ENCODE results near the gene MYO1D. TPM values are rescaled to one million over a fixed set of nuclear protein-coding genes. Genes with fewer than 3 reads are reported as not detected.

The MYO1D gene
- total and polyA plus RNA-seq, 2 donors (not counting 3 experiments of a cell fraction or from before 2014, with no cell fraction given), result 37.8 to 85.5 TPM

GRCh38 chr17:32504166-32504990 lies 372.5 kb downstream of the MYO1D start:
- TF ChIP-seq MAX (IDR thresholded peaks at IDR 0.05; ENCODE audit: insufficient read depth, insufficient read length), result no peak
- no peak for TF ChIP-seq MYC (IDR thresholded peaks at IDR 0.05; ENCODE audit: low read depth, low read length)
- TF ChIP-seq POLR2AphosphoS5 (IDR thresholded peaks at IDR 0.05; ENCODE audit: insufficient read depth, low read depth, low read length), result no peak
- TF ChIP-seq CTCF (IDR thresholded peaks at IDR 0.05; ENCODE audit: extremely low read depth in 1 of 2, insufficient read depth in 1 of 2, low read depth in 1 of 2, low read length in 2 of 2), result no peak
- TF ChIP-seq GATA2 (IDR thresholded peaks at IDR 0.05; ENCODE audit: insufficient read depth, insufficient read length, low read depth, low read length), result no peak
- no peak for TF ChIP-seq JUN (IDR thresholded peaks at IDR 0.05; ENCODE audit: borderline replicate concordance, insufficient read depth, insufficient read length, low read depth)
- no peak for TF ChIP-seq EZH2 (IDR thresholded peaks at IDR 0.05; ENCODE audit: borderline replicate concordance, low read depth, low read length, severe bottlenecking)
- TF ChIP-seq FOS (IDR thresholded peaks at IDR 0.05; ENCODE audit: borderline replicate concordance, insufficient read depth, low read length), result no peak
- TF ChIP-seq POLR2A (IDR thresholded peaks at IDR 0.05; ENCODE audit: low read depth, low read length), result no peak
- Histone ChIP-seq H3K4me2 (ENCODE audit: insufficient read depth, low read length) (no peak overlapping the region), H3K79me2 (ENCODE audit: control insufficient read depth, insufficient read depth, low read length) (no peaks in the 10 kb centered on the region), H3K36me3 (ENCODE audit: control insufficient read depth in 2 of 2, extremely low read depth in 1 of 2, insufficient read depth in 2 of 2, low read length in 2 of 2) (no peaks in the 10 kb centered on the region), H3K9me3 (replicated peaks; ENCODE audit: control insufficient read depth, insufficient read depth, low read length) (no peaks in the 10 kb centered on the region), H3K27ac (ENCODE audit: insufficient read depth, low read depth, low read length) (no peak overlapping the region), H3K9ac (replicated peaks; ENCODE audit: extremely low read depth, insufficient read depth, low read length) (no peak overlapping the region), H2AFZ (ENCODE audit: low read depth, low read length) (no peak overlapping the region), H4K20me1 (replicated peaks; ENCODE audit: control insufficient read depth, extremely low read depth, insufficient read depth, low read length) (no peaks in the 10 kb centered on the region), H3K4me3 (replicated peaks in 1 of 3; ENCODE audit: insufficient read depth in 1 of 3, low read depth in 1 of 3, low read length in 3 of 3) (no peak overlapping the region), H3K9me1 (replicated peaks; ENCODE audit: control insufficient read depth, extremely low read depth, insufficient read depth, low read length) (no peaks in the 10 kb centered on the region), H3K4me1 (ENCODE audit: control insufficient read depth, extremely low read depth, insufficient read depth, low read length) (peaks cover 7% of the 10 kb centered on the region), H3K27me3 (ENCODE audit: control insufficient read depth in 2 of 2, insufficient read depth in 2 of 2, low read length in 2 of 2) (no peaks in the 10 kb centered on the region)
- ChIA-PET CTCF (no interaction called here), POLR2A (no interaction called here)
- BruUV-seq (replicated peaks), result no TSS peak
- no peak for DNase-seq (ENCODE audit: low read depth, low spot score)
- dilution Hi-C loops (cut with MboI; ENCODE audit: extremely low pct_ligation_motif_present, low sequenced_read_pairs), result no loop called here
- FAIRE-seq, result no peak
- intact Hi-C loops (cut with micrococcal nuclease), result no loop called here
